Adipocyte (in vitro differentiated cells): ENCODE results near the gene CASP8.

Source experiments
- DNase-seq: peaks from one replicate; pipeline ENCODE4 v3.0.0-alpha.2; 2015; ENCODE audit warnings: low read depth
- H3K27me3 ChIP-seq: replicated peaks from 2 replicates; pipeline ENCODE4 v1.7.0; 2013; ENCODE audit warnings: mild to moderate bottlenecking, low read length, moderate library complexity; ENCODE audit not compliant: control insufficient read depth, insufficient read depth
- H3K36me3 ChIP-seq: 2 replicates; pipeline ENCODE4 v1.7.0; 2013; ENCODE audit warnings: low read length, mild to moderate bottlenecking, moderate library complexity; ENCODE audit not compliant: control insufficient read depth, insufficient read depth, severe bottlenecking
- H3K4me1 ChIP-seq: 2 replicates; pipeline ENCODE4 v1.7.0; 2013; ENCODE audit warnings: mild to moderate bottlenecking, low read length, moderate library complexity; ENCODE audit not compliant: control insufficient read depth, insufficient read depth
- H3K4me3 ChIP-seq: 2 replicates; pipeline ENCODE4 v1.7.0; 2013; ENCODE audit warnings: mild to moderate bottlenecking, low read length, moderate library complexity
- H3K9ac ChIP-seq: 2 replicates; pipeline ENCODE4 v1.7.0; 2013; ENCODE audit warnings: mild to moderate bottlenecking, low read length, moderate library complexity
- H3K9me3 ChIP-seq: 2 replicates; pipeline ENCODE4 v1.7.0; 2013; ENCODE audit warnings: mild to moderate bottlenecking, low read length, moderate library complexity; ENCODE audit not compliant: control insufficient read depth

CASP8 gene

DNA sequence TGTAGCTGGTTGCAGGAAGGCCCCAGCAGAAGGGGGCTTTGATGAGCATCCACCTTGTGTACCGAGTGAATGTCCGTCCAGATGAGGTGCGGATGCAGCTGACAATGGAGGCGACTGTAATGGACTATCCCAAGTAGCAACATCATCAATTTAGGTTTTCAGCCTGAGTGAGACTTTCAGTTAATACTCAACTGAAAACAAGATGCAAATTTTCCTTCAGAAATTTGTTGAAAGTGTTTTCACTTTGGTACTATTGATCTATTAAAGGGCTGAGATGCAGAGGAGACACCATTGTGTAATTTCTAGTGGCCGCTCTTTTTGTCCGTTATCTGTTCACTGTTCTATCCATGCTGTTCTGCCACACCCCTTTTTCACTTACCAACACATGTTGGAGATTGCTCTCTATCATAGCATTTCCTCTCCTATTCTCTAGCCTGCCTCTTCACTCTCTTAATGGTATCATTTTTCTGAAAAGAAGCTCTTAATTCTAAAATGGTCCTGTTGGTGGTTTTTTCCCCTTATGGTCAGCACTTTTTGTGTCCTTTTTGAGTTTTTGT, 12.0 kb upstream of the CASP8 start:
- H3K36me3 ChIP-seq: no peaks in the 10 kb centered on the region
- H3K9me3 ChIP-seq: no peaks in the 10 kb centered on the region
- H3K4me3 ChIP-seq: no peak overlapping the region
- no peaks in the 10 kb centered on the region for H3K27me3 ChIP-seq
- DNase-seq: no peak
- peaks cover 19% of the 10 kb centered on the region for H3K4me1 ChIP-seq
- no peak overlapping the region for H3K9ac ChIP-seq

DNA sequence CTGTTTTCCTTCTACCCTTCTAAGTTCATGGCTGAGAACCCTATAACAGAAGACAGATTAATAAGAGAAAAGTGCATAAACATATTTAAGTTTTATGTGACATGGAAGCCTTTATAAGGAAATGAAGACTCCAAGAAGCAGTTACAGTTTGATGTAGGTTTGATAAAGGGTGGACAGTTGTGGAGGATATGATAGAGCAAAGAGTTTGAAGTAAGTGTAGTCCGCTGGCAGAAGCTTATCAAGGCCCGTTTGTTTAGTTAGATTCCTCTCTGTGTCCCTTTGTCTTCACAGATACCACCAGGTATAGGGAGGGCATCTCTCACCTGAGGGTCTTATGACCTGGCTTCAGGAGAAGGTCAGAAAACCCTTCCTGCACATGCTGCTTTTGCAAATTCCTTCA, 10.4 kb upstream of the CASP8 start:
- H3K36me3 ChIP-seq: no peaks in the 10 kb centered on the region
- no peak for DNase-seq
- H3K9ac ChIP-seq: no peak overlapping the region
- H3K4me3 ChIP-seq: no peak overlapping the region
- no peaks in the 10 kb centered on the region for H3K27me3 ChIP-seq
- H3K4me1 ChIP-seq: peaks cover 26% of the 10 kb centered on the region
- H3K9me3 ChIP-seq: no peaks in the 10 kb centered on the region

DNA sequence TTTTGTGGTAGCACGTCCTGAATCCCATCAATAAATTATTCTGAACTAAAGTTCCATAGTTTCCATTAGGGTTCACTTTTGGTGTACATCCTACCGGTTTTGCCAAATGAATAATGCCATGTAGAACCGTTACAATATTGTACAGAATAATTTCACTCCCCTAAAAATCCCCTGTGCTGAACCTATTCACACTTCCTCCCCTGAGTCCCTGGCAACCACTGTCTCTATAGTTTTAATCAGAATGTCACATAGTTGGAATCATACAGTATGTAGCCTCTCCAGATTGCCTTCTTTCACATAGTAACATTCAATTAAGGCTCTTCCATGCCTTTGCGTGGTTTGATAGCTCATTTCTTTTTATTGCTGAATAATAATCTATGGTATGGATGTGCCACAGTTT, 9.6 kb upstream of the CASP8 start:
- H3K27me3 ChIP-seq: no peaks in the 10 kb centered on the region
- no peak for DNase-seq
- H3K9me3 ChIP-seq: no peaks in the 10 kb centered on the region
- H3K9ac ChIP-seq: no peak overlapping the region
- H3K4me1 ChIP-seq: peaks cover 23% of the 10 kb centered on the region
- no peaks in the 10 kb centered on the region for H3K36me3 ChIP-seq
- no peak overlapping the region for H3K4me3 ChIP-seq

DNA sequence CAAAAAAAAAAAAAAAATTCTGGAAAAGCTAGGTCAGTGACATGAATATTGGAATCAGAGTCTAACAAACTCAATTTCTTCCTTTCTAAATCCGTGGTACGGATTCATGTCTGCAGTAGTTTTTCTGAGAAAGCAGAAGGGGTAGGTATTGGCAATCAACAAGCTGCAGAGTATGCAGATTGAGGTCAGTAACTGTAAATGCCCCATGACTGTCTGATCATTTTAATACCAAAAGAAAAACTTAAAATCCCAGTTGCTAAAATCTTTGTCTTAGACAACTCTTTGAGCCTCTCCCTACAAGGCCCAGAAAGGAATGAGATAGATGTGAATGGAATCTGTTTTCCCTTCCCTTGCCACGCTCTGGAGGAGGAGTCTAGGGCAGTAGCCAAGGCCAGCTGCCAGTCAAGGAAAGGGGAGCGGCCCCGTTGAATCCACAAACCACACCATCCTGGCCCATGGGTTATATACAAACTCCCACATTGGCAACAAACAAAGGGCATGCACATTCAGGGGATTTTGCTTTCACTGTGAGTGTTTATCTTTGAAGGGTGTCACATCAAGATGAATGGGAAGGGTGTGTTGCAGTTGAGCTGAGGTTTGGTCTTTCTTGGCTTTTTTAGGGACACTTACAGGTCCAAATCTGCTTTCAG, 6.1 kb upstream of the CASP8 start:
- Histone ChIP-seq H3K9me3 (no peaks in the 10 kb centered on the region), H3K9ac (no peak overlapping the region), H3K27me3 (no peaks in the 10 kb centered on the region), H3K4me1 (peaks cover 15% of the 10 kb centered on the region), H3K36me3 (no peaks in the 10 kb centered on the region), H3K4me3 (no peak overlapping the region)
- DNase-seq: peak; percentile 74

DNA sequence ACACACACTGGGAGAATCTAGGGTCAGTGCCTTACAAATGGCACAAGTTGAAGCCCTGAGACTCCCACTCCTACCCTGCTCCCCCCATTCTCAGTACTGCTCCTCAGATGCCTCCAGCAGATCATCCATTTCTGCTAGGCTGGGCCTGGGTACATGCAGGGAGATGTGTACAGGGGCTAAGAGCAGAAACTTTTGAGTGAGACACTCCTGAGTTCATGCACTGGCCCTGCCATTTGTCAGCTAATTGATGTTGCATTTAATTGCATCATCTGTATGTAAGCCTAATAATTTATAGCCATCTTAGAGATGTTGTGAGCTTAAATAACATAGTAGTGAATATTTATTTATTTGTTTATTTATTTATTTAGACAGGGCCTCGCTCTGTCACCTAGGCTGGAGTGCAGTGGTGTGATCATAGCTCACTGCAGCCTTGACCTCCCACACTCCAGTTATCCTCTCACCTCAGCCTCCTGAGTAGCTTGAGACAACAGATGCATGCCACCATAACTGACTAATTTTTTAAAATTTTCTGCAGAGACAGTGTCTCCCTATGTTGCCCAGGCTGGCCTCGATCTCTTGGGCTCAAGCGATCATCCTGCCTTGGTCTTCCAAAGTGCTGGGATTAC, 4.8 kb upstream of the CASP8 start:
- no peak for DNase-seq
- H3K36me3 ChIP-seq: no peaks in the 10 kb centered on the region
- H3K9ac ChIP-seq: no peak overlapping the region
- H3K4me1 ChIP-seq: peaks cover 28% of the 10 kb centered on the region
- H3K27me3 ChIP-seq: no peaks in the 10 kb centered on the region
- H3K4me3 ChIP-seq: no peak overlapping the region
- H3K9me3 ChIP-seq: no peaks in the 10 kb centered on the region

DNA sequence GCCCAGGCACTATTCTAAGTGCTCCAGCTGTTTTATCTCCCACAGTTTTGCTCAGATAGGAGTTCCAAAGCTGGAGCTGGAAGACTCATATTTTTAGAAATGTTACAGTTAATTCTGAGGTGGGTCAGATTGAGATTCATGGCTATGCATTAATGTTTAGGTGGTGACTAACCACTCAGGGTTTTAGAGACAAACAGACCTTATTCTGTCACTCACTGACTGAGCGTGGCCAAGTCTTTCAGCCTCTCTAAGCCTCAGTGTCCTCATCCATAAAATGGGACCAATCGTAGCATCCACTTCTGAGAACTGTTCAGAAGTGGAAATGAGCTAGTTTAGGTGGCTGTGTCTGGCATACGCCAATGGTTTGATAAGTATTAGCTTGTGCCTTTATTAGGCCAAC, 4.3 kb upstream of the CASP8 start:
- Histone ChIP-seq H3K27me3 (no peaks in the 10 kb centered on the region), H3K36me3 (no peaks in the 10 kb centered on the region), H3K9me3 (no peaks in the 10 kb centered on the region), H3K4me1 (peaks cover 32% of the 10 kb centered on the region), H3K9ac (no peak overlapping the region), H3K4me3 (no peak overlapping the region)
- DNase-seq: no peak

DNA sequence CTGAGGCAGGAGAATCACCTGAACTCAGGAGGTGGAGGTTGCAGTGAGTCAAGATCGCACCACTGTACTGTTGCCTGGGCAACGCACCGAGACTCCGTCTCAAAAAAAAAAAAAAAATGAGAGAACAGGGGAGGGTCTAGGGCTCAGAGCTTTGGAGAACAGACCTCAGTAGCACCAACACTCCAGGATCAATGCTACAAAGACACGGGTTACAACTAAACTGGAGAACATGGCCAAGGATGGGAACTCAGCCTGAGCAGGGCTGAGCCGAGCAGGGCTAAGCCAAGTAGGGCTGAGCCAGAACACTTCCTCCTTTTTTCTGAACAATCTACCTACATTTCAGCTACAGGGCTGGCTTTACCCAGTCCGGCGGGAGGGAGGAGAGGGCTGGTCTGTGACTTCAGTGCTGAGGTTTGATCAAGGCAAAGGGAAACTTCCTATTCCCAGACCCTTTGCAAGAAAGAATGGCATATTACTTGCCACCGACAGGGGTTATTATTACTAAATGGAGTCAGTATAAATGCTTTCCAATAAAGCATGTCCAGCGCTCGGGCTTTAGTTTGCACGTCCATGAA, 2.9 kb upstream of the CASP8 start:
- no peaks in the 10 kb centered on the region for H3K9me3 ChIP-seq
- peaks cover 36% of the 10 kb centered on the region for H3K4me1 ChIP-seq
- no peaks in the 10 kb centered on the region for H3K27me3 ChIP-seq
- peak overlapping the region; percentile 93 for H3K4me3 ChIP-seq
- H3K36me3 ChIP-seq: no peaks in the 10 kb centered on the region
- peak overlapping the region; percentile 94 for H3K9ac ChIP-seq
- DNase-seq: no peak

DNA sequence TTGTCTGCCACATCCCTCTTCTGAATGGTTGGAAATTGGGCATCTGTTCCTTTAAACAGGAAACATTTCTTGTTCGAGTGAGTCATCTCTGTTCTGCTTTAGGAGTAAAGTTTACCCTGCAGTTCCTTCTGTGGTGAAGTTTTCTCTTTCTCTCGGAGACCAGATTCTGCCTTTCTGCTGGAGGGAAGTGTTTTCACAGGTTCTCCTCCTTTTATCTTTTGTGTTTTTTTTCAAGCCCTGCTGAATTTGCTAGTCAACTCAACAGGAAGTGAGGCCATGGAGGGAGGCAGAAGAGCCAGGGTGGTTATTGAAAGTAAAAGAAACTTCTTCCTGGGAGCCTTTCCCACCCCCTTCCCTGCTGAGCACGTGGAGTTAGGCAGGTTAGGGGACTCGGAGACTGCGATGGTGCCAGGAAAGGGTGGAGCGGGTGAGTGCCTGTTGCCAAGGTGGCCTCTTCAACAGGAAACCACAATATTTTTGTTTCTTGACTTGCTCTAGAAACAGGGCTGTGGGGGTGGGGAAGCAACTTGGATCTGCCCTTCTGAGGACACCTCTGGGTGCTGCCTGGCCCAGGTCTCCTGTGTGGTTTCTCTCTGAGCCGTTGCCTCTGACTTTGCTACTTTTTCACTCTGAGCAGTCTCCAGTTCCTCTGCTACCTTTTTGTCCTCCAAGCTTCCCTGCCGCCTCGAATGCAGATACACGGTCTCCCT, 2.2 kb upstream of the CASP8 start:
- H3K4me1 ChIP-seq: peaks cover 36% of the 10 kb centered on the region
- peak overlapping the region; percentile 94 for H3K9ac ChIP-seq
- no peaks in the 10 kb centered on the region for H3K9me3 ChIP-seq
- H3K27me3 ChIP-seq: no peaks in the 10 kb centered on the region
- no peaks in the 10 kb centered on the region for H3K36me3 ChIP-seq
- H3K4me3 ChIP-seq: peak overlapping the region; percentile 93
- DNase-seq: peak; percentile 83

DNA sequence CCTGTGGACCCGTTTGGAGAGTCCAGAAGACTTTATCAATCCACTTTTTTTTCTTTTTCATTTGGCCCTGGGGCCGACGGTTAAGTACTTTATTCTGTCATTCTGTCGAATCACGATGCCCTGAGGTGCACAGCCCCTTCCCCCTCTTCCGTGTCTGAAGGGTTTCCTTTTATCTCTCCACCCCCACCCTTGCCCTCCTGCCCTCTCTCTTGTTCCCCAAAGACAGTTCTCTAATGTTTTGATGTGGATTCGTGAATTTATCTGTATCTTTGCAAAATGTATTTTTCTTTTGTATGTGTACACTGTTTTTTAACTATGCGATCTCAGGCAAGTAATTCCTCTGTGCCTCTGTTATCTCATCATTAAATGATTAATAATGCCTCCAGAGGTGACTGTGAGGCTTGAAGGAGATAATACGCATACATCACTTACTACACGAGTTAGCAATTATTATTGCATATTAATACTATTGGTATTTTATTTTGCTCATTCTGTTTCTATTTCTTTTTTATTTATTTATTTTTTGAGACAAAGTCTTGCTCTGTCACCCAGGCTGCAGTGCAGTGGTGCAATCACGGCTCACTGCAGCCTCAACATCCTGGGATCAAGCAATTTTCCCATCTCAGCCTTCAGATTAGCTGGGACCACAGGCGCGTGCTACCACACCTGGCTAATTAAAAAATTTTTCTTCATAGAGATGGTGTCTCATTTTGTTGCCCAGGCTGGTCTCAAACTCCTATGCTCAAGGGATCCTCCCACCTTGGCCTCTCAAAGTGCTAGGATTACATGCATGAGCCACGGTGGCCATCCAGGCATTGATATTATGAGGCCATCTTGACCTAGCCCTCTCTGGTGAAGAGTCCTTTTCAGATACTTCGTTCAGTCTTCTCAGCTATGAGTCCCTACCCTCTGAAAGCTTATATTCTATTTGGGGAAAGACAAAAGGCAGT, 1.4 kb upstream of the CASP8 start:
- no peak for DNase-seq
- Histone ChIP-seq H3K4me1 (peaks cover 36% of the 10 kb centered on the region), H3K36me3 (no peaks in the 10 kb centered on the region), H3K9me3 (no peaks in the 10 kb centered on the region), H3K9ac (peak overlapping the region; percentile 94), H3K4me3 (peak overlapping the region; percentile 93), H3K27me3 (no peaks in the 10 kb centered on the region)

DNA sequence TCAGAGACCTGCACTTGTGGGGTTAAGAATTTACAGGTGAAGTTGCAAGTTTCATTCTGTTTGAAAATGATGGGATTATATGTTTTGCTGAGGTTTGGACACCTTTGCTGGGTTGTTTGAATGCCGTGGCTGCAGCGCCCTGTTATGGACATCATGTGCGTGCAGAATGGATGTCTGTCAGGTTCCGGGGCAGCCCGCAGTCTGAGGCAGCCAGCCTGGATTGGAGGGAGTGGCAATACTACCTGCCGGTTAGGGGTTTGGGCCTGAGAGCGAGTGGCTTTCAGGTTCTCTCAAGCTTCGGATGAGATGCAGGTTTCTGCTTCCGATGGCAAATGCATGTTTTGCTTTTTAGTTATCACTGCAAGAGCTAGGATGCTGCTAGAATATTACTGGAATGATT, 1.1 kb downstream of the CASP8 start:
- H3K9me3 ChIP-seq: no peaks in the 10 kb centered on the region
- H3K27me3 ChIP-seq: no peaks in the 10 kb centered on the region
- no peak for DNase-seq
- H3K4me3 ChIP-seq: no peak overlapping the region
- H3K4me1 ChIP-seq: peaks cover 32% of the 10 kb centered on the region
- H3K36me3 ChIP-seq: no peaks in the 10 kb centered on the region
- H3K9ac ChIP-seq: no peak overlapping the region
